Bronchial epithelial cell (primary cell): ENCODE results near the gene KLHDC10. TPM values are rescaled to one million over a fixed set of nuclear protein-coding genes. Genes with fewer than 3 reads are reported as not detected.
"Not testable (repeated sequence)": the region's sequence is repeated elsewhere in the genome, so short reads cannot be mapped to it uniquely, and the experiment has no call there.

Experiments
- DNase-seq: peaks from one replicate; pipeline ENCODE4 v3.0.0-alpha.2; 2010; ENCODE audit warnings: low read depth
- FAIRE-seq: peaks from 2 replicates; lab custom pipeline; 2011; peaks lifted over from hg19 to GRCh38; lab: Jason Lieb, UNC
- H3K27me3 ChIP-seq: 2 replicates; pipeline ENCODE4 v1.5.1; 2011; ENCODE audit warnings: low read length; ENCODE audit not compliant: control insufficient read depth, insufficient read depth
- H3K36me3 ChIP-seq: 2 replicates; pipeline ENCODE4 v1.5.1; 2011; ENCODE audit warnings: low read length; ENCODE audit not compliant: control insufficient read depth, insufficient read depth
- H3K4me3 ChIP-seq: 2 replicates; pipeline ENCODE4 v1.5.1; 2011; ENCODE audit warnings: mild to moderate bottlenecking, low read depth, low read length, control low read depth
- total RNA-seq: library from RNA; depleted of rRNA; stranded (reverse); fragments of >200 nt; gene quantifications from 2 replicates; pipeline ENCODE4 v1.2.1, GENCODE V29; 2014
- TF ChIP-seq, protein P1 (sequence below): IDR thresholded peaks from 2 replicates; pipeline ENCODE4 v1.5.1; 2011; ENCODE audit warnings: mild to moderate bottlenecking, moderate library complexity, low read length, control low read depth, inconsistent platforms; ENCODE audit not compliant: insufficient read depth, severe bottlenecking

KLHDC10 gene
- total RNA-seq, 1 donor from 2014 or later, result 21.3 TPM

DNA sequence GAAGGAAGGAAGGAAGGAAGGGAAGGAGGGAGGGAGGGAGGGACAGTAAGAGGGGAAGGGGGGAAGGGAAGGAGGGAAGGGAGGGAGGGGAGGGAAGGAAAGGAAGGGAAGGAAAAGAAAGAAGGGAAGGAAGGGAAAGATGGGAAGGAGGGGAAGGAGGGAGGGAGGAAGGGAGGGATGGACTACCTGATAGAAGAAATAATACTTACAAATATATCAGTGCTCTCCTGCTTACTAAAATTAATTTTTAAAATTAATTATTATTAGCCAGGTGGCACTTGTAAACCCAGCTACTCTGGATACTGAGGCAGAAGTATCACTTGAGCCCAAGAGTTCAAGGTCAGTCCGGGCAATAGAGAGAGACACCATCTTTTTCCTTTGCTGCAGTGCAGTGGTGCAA is 37.6 kb upstream of the KLHDC10 start:
- TF ChIP-seq, protein P1, sequence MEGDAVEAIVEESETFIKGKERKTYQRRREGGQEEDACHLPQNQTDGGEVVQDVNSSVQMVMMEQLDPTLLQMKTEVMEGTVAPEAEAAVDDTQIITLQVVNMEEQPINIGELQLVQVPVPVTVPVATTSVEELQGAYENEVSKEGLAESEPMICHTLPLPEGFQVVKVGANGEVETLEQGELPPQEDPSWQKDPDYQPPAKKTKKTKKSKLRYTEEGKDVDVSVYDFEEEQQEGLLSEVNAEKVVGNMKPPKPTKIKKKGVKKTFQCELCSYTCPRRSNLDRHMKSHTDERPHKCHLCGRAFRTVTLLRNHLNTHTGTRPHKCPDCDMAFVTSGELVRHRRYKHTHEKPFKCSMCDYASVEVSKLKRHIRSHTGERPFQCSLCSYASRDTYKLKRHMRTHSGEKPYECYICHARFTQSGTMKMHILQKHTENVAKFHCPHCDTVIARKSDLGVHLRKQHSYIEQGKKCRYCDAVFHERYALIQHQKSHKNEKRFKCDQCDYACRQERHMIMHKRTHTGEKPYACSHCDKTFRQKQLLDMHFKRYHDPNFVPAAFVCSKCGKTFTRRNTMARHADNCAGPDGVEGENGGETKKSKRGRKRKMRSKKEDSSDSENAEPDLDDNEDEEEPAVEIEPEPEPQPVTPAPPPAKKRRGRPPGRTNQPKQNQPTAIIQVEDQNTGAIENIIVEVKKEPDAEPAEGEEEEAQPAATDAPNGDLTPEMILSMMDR, result no peak
- H3K27me3 ChIP-seq, result no peaks in the 10 kb centered on the region
- H3K4me3 ChIP-seq, result no peak overlapping the region
- FAIRE-seq (no peak), DNase-seq (no peak)
- peaks cover 3% of the 10 kb centered on the region for H3K36me3 ChIP-seq

DNA sequence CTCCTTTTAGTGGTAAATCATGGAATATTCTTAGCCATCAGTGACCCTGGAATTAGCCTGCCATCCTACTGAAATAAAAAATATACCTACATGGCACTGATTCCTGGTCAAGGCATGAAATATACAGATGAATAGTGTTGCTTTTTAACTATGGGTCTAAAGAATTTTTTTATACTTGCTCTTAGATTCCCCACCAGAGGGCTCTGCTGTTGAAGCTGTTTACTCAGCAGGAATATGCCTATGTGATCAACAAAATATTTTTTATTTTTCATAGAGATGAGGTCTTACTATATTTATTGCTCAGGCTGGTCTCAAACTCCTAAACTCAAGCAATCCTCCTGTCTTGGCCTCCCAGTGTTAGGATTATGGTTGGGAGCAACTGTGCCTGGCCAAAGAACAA is 32.6 kb upstream of the KLHDC10 start:
- peaks cover 3% of the 10 kb centered on the region for H3K36me3 ChIP-seq
- no peaks in the 10 kb centered on the region for H3K27me3 ChIP-seq
- FAIRE-seq (no peak), DNase-seq (peak; percentile 5)
- H3K4me3 ChIP-seq, result no peak overlapping the region
- TF ChIP-seq, protein P1, result peak; percentile 17

DNA sequence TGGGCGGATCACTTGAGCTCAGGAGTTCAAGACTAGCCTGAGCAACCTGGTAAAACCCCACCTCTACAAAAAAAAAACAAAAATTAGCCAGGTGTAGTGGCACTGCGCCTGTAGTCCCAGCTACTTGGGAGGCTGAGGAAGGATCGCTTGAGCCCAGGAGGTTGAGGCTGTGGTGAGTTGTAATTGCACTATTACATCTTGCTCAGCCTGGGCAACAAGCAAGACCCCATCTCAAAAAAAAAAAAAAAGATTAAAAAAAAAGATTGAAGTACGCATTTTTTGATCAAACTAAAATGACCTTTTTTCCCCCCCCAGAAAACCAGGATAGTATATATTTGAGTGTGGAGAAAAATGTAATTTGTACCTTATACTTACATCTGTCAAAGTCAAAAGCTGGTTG is 29.8 kb upstream of the KLHDC10 start:
- FAIRE-seq (no peak), DNase-seq (no peak)
- H3K36me3 ChIP-seq, result peaks cover 2% of the 10 kb centered on the region

DNA sequence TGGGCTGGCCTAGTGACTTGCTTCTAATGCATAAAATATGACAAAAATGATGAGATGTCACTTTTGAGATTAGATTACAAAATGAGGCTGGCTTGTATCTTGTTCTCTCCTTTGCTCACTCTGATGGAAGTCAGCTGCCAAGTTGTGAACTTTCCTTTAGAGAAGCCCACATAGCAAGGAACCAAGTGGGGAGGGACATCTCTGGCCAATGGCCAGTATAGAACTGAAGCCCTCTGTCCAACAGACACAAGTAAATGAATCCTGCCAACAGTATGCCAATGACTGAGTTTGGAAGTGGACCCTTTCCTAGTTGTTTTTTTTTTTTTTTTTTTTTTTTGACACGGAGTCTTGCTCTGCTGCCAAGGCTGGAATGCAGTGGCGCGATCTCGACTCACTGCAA is 22.5 kb upstream of the KLHDC10 start:
- Histone ChIP-seq H3K36me3 (no peaks in the 10 kb centered on the region), H3K4me3 (no peak overlapping the region), H3K27me3 (no peaks in the 10 kb centered on the region)
- FAIRE-seq, result no peak
- TF ChIP-seq, protein P1, result no peak
- no peak for DNase-seq

More for the DNA sequence above, 29.8 kb upstream of the KLHDC10 start:
- TF ChIP-seq, protein P1, result no peak
- Histone ChIP-seq H3K4me3 (no peak overlapping the region), H3K27me3 (no peaks in the 10 kb centered on the region)

DNA sequence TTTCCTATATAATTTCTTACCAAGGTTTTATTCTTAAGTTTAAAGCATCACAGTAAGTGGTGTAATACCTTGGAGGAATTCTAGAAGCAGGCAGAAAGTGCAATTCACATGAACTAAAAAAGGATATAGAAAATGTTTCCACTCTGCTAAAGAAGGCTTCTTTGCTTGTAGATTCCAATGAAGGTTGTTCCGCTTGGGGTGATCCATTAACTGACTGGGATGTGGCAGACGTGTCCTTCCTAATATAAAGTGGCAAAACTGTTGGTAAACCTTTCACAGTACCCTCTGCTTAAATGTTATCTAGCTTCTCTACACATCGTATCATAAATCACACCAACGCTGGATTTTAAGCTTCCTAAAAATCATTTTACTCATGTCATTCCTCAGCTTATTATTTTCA is 21.4 kb upstream of the KLHDC10 start:
- no peak for DNase-seq
- FAIRE-seq, result no peak
- no peaks in the 10 kb centered on the region for H3K27me3 ChIP-seq
- TF ChIP-seq, protein P1, result no peak
- no peak overlapping the region for H3K4me3 ChIP-seq
- no peaks in the 10 kb centered on the region for H3K36me3 ChIP-seq

DNA sequence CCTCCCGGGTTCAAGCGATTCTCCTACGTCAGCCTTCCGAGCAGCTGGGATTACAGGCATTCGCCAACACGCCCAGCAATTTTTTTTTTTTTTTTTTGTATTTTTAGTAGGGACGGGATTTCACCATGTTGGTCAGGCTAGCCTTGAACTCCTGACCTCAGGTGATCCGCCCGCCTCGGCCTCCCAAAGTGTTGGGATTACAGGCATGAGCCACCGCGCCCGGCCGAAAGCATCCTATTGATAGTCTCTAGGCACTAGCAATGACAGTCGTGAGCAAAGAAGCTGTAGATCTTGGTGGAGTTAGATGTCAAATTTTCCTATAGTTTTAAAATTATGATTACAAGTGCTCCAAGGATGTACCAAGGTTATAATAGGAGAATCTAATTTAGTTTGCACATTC is 18.1 kb upstream of the KLHDC10 start:
- not testable (repeated sequence) for DNase-seq, FAIRE-seq, H3K4me3 ChIP-seq, H3K36me3 ChIP-seq, H3K27me3 ChIP-seq

DNA sequence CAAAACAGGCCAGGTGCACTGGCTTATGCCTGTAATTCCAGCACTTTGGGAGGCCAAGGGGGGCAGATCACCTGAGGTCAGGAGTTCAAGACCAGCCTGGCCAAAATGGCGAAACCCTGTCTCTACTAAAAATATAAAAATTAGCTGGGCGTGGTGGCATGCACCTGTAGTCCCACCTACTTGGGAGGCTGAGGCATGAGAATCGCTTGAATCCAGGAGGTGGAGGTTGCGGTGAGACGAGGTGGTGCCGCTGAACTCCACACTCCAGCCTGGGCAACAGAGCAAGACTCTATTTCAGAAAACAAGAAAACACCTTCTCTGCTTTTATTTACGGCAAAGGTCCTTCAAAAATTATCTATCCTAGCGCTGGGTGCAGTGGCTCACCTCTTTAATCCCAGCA is 15.1 kb upstream of the KLHDC10 start:
- H3K27me3 ChIP-seq, DNase-seq, FAIRE-seq, H3K4me3 ChIP-seq, H3K36me3 ChIP-seq: not testable (repeated sequence)
